Activated naive CD4-positive, alpha-beta T cell treated with anti-CD3 and anti-CD28 coated beads, Interleukin-2, amount 10 ng/mL, durations not matched to agents 7 days and 5 days (primary cell): ENCODE measurements around the gene COG8.

Source experiments
- CTCF ChIA-PET: fragments of 350-600 bp; sonication (Branson Sonifier 250); formaldehyde crosslinking; loops from one replicate; lab custom pipeline; 2021; ENCODE audit warnings: antibody characterized with exemption; lab: Charles Lee
- DNase-seq: peaks from one replicate; pipeline ENCODE4 v3.0.0-alpha.2; 2020
- H3K27ac Mint-ChIP-seq: one replicate; pipeline ENCODE4 v1.8.0; 2021; ENCODE audit warnings: mild to moderate bottlenecking, moderate library complexity, mixed read lengths
- H3K27me3 Mint-ChIP-seq: one replicate; pipeline ENCODE4 v1.8.0; 2021; ENCODE audit warnings: mild to moderate bottlenecking, mixed read lengths
- H3K36me3 Mint-ChIP-seq: one replicate; pipeline ENCODE4 v1.8.0; 2021; ENCODE audit warnings: mixed read lengths
- H3K4me1 Mint-ChIP-seq: one replicate; pipeline ENCODE4 v1.8.0; 2021; ENCODE audit warnings: mixed read lengths
- H3K4me3 Mint-ChIP-seq: one replicate; pipeline ENCODE4 v1.8.0; 2021; ENCODE audit warnings: mild to moderate bottlenecking, moderate library complexity, mixed read lengths
- H3K9me3 Mint-ChIP-seq: one replicate; pipeline ENCODE4 v1.8.0; 2021; ENCODE audit warnings: mixed read lengths

The COG8 gene

DNA sequence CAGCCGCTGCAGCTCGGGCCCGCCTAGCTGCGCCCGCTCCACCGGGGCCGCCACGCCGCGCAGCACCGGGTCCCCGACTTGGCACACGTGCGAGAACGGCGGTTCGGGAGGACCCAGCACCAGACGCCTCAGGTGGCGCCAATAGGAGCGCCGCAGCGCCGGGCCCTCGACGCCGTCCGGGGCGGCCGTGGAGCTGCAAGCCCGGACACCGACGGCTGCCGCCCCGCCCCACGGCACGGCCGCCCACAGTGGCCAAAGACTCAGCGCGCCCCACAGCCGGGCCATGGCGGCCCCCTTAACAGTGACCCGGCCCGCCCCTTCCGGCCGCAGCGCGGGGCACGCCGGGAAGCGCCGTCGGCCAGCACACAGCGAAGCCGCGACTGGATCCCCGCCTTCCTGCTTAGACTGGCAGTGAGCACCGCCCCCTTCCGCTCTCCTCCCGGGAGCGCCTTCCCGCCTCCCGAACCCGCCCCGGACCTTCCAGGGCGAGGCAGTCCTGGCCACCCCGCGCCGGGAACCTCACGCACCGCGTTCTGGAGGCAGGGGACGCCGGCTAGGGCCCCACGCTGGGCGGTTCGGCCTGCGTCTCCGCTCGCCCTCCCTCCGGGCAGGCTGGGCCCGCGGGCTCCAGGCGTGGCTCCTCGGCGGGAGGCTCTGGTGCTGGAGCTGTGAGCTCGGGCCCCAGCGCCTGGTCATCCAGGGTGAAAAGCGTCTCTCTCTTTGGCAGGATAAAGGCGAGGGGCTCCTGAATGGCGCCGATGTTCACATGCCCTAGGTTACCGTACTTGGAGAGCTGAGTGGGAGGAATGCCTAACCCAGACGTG, 8.9 kb downstream of the COG8 start, which contains the start of gene PDF:
Gene PDF, minus strand, starts transcription at position 303 of the 824 bp plus-strand sequence. Its CDS starts 18 bp downstream, at position 285.
- peak within 1 kb of the TSS; percentile 81 for H3K27ac Mint-ChIP-seq
- no peaks in the 10 kb centered on the region for H3K27me3 Mint-ChIP-seq
- H3K9me3 Mint-ChIP-seq = no peaks in the 10 kb centered on the region
- CTCF ChIA-PET = interaction anchor here (0.6 to 1.5 kb wide), 2 partner anchors 9 to 791 kb away, joined by 3 read pairs; partner anchors contain the start of gene COG8
- peaks cover 53% of the 10 kb centered on the region for H3K36me3 Mint-ChIP-seq
- H3K4me3 Mint-ChIP-seq = peak within 1 kb of the TSS; percentile 82
- DNase-seq = peak; percentile 91
- H3K4me1 Mint-ChIP-seq = peaks cover 49% of the 10 kb centered on the region

DNA sequence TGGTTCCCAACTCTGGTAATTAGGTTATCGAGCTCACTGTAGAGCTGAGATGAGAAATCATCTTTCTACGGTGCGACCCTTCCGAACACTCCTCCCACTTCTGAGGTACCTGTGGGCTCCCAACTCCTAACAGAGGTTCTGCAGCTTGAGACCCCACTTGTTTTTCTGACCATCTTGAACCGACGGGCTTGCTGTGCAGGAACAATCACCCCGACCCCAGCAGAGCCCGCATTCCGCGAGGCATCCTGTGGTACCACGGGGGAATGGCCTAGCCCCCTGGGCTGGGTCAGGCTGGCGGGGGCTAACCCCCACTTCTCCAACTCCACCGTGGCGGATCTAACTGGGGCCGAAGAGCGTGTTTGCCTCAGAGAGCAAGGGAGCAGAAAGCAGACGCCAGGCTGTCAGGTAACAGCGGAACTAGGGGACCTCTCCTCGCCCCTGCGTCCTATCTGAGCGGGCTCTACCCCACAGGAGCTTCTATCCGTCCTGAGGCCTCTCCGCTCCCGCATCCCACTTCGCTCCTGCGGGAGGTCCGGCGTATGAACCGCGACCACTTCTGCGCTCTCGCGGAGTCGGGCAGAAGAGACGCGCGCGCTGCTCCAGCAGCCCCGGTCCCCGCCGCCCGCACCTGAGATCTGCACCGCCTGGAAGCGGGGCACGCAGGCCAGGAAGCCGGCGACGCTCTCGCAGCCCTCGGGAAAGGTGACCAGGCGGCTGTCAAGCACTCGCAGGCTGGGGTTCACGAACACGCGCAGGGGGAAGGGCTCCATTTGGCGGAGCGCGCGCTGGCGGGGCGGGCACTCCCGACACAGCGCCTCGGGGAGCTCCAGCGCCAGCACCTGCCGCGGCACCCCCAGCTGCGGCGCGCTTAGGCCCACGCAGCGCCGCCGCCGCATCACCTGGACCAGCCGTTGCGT, 9.7 kb downstream of the COG8 start:
- no peaks in the 10 kb centered on the region for H3K9me3 Mint-ChIP-seq
- CTCF ChIA-PET = interaction anchor here (1.0 to 1.5 kb wide), 4 partner anchors 9 to 57 kb away, joined by 3 to 5 read pairs (median 3); partner anchors contain the start of genes COG8 and TERF2
- H3K4me1 Mint-ChIP-seq = peaks cover 53% of the 10 kb centered on the region
- DNase-seq = peak; percentile 67
- H3K27me3 Mint-ChIP-seq = no peaks in the 10 kb centered on the region
- peak overlapping the region; percentile 75 for H3K27ac Mint-ChIP-seq
- H3K4me3 Mint-ChIP-seq = peak overlapping the region; percentile 77
- H3K36me3 Mint-ChIP-seq = peaks cover 53% of the 10 kb centered on the region

- H3K27ac Mint-ChIP-seq = peak overlapping the region; percentile 75
- CTCF ChIA-PET = interaction anchor here (1.0 to 1.3 kb wide), 3 partner anchors 9 to 57 kb away, joined by 3 to 5 read pairs (median 3); partner anchors contain the start of gene TERF2
- peak overlapping the region; percentile 77 for H3K4me3 Mint-ChIP-seq
- H3K27me3 Mint-ChIP-seq = no peaks in the 10 kb centered on the region
- no peak for DNase-seq
- peaks cover 50% of the 10 kb centered on the region for H3K4me1 Mint-ChIP-seq
- H3K36me3 Mint-ChIP-seq = peaks cover 48% of the 10 kb centered on the region
- H3K9me3 Mint-ChIP-seq = no peaks in the 10 kb centered on the region
Observed at GRCh38 chr16:69328854-69329316, 10.5 kb downstream of the COG8 start.

DNA sequence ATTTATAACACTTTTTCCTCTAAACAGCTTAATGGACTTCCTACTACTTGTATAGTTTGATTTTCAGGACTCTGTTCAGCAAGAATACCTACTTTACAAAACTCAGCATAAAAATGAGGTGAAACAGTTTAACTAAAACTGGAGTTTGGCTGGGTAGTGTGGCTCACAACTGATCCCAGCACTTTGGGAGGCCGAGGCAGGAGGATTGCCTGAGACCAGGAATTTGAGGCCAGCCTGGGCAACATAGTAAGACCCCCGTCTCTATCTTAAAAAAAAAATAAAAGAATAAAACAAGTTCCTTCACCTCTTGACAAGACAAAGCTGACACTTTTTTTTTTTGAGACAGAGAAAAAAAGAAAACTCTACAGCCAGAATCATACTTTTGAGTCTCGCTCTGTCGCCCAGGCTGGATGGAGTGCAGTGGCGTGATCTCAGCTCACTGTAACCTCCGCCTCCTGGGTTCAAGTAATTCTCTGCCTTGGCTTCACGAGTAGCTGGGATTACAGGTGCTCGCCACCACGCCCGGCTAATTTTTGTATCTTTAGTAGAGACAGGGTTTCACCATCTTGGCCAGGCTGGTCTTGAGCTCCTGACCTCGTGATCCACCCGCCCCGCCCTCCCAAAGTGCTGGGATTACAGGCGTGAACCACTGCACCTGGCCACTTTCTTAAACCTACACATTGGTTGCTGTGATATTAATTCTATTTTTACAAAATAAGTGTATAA, 11.6 kb downstream of the COG8 start:
- Mint-ChIP-seq H3K27me3 (no peaks in the 10 kb centered on the region), H3K9me3 (no peaks in the 10 kb centered on the region), H3K4me1 (peaks cover 47% of the 10 kb centered on the region), H3K36me3 (peaks cover 45% of the 10 kb centered on the region), H3K4me3 (no peak overlapping the region), H3K27ac (no peak overlapping the region)
- DNase-seq = no peak
- CTCF ChIA-PET = interaction anchor here (1.3 kb wide), 1 partner anchor 12 kb away, joined by 3 read pairs; no protein-coding TSS in a partner anchor

- H3K36me3 Mint-ChIP-seq = peaks cover 52% of the 10 kb centered on the region
- H3K27ac Mint-ChIP-seq = no peak overlapping the region
- H3K27me3 Mint-ChIP-seq = no peaks in the 10 kb centered on the region
- no peak overlapping the region for H3K4me3 Mint-ChIP-seq
- H3K4me1 Mint-ChIP-seq = peaks cover 52% of the 10 kb centered on the region
- CTCF ChIA-PET = no interaction called here
- no peak for DNase-seq
- no peaks in the 10 kb centered on the region for H3K9me3 Mint-ChIP-seq
Observed at GRCh38 chr16:69326172-69326873, 13.0 kb downstream of the COG8 start.

DNA sequence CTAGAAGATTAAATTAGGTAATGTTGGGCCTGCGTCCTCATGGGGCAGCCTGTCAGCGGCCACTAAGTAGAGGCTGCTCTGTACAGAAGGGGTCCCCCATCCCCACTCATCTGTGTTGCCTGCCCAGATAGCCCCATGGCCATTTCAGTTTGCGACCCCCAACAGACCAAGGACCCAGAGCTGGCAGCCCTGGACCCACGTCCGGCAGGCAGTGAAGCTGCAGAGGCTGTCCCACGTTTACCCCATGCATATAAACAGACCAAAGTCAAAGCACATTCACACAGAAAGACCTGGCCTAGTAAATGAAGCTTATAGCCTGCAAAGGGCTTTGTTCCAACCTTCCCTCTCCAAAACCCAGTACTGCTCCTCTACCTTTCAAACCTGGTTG, 13.6 kb downstream of the COG8 start:
- Mint-ChIP-seq H3K36me3 (peaks cover 55% of the 10 kb centered on the region), H3K27ac (peak overlapping the region; percentile 52), H3K4me1 (peaks cover 47% of the 10 kb centered on the region), H3K9me3 (no peaks in the 10 kb centered on the region), H3K27me3 (no peaks in the 10 kb centered on the region), H3K4me3 (no peak overlapping the region)
- no peak for DNase-seq
- CTCF ChIA-PET = no interaction called here

DNA sequence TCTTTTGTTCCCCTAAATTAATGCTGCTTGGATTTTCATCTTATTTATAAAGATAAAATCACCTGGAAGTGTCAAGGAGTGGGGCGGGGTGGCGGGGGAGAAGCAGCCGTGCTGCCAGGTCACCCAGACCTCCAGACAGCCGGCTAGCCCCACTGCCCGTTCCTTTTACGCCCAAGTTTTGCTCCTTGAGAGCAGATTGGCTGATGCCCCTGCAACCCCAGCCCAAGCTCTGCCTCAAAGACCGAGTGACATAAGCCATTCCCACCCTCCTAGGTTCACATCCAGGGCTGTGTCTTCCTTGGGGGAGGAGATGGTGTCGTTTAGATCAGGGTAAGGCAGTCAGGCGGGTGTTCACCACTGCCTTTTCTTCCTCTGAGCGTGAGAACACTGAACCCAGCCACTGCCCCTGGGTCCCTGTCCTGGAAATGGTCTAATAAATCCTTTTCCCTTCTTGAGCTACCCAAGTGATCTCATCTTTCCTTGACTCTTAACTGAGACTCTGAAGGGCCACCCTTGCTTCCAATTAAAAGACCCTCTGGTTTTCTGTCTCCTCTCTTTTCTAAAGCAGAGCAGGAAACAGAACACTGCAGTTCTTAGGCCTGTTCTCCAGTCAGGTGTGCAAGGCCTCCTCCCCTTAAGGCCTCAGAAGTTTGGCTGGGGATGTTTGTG, 14.6 kb downstream of the COG8 start:
- no peaks in the 10 kb centered on the region for H3K9me3 Mint-ChIP-seq
- H3K27me3 Mint-ChIP-seq = no peaks in the 10 kb centered on the region
- peaks cover 56% of the 10 kb centered on the region for H3K36me3 Mint-ChIP-seq
- no peak overlapping the region for H3K4me3 Mint-ChIP-seq
- H3K4me1 Mint-ChIP-seq = peaks cover 47% of the 10 kb centered on the region
- no peak for DNase-seq
- CTCF ChIA-PET = no interaction called here
- no peak overlapping the region for H3K27ac Mint-ChIP-seq

GRCh38 chr16:69324013-69324531, 15.3 kb downstream of the COG8 start:
- no peak for DNase-seq
- H3K27me3 Mint-ChIP-seq = no peaks in the 10 kb centered on the region
- peaks cover 57% of the 10 kb centered on the region for H3K36me3 Mint-ChIP-seq
- H3K27ac Mint-ChIP-seq = peak overlapping the region; percentile 37
- H3K4me1 Mint-ChIP-seq = peaks cover 41% of the 10 kb centered on the region
- CTCF ChIA-PET = no interaction called here
- H3K4me3 Mint-ChIP-seq = no peak overlapping the region
- H3K9me3 Mint-ChIP-seq = no peaks in the 10 kb centered on the region

GRCh38 chr16:69323415-69323814, 15.9 kb downstream of the COG8 start:
- Mint-ChIP-seq H3K4me1 (peaks cover 34% of the 10 kb centered on the region), H3K9me3 (no peaks in the 10 kb centered on the region), H3K4me3 (no peak overlapping the region), H3K27ac (no peak overlapping the region), H3K27me3 (no peaks in the 10 kb centered on the region), H3K36me3 (peaks cover 54% of the 10 kb centered on the region)
- CTCF ChIA-PET = no interaction called here
- no peak for DNase-seq

- Mint-ChIP-seq H3K4me1 (peaks cover 26% of the 10 kb centered on the region), H3K36me3 (peaks cover 53% of the 10 kb centered on the region), H3K27ac (no peak overlapping the region), H3K4me3 (no peak overlapping the region), H3K27me3 (no peaks in the 10 kb centered on the region), H3K9me3 (no peaks in the 10 kb centered on the region)
- no peak for DNase-seq
- CTCF ChIA-PET = no interaction called here
Observed at GRCh38 chr16:69322343-69322742, 17.0 kb downstream of the COG8 start.

DNA sequence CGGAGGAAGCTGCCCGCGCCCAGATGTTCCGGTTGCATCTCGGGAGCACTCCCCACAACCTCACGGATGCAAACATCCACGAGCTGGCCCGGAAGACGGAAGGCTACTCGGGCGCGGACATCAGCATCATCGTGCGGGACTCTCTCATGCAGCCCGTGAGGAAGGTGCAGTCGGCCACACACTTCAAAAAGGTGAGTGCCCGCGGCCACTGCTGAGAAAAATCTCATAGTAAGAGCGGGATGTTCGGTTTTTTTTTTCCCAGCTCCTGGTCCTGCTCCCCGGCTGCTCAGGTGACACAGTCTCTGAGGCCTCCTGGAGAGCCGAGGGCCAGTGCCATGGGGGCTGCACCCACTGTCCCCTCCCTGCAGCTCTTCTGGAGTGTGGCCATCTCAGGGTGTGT, 18.3 kb downstream of the COG8 start:
- no peaks in the 10 kb centered on the region for H3K9me3 Mint-ChIP-seq
- CTCF ChIA-PET = no interaction called here
- peaks cover 55% of the 10 kb centered on the region for H3K36me3 Mint-ChIP-seq
- peak; percentile 9 for DNase-seq
- no peak overlapping the region for H3K4me3 Mint-ChIP-seq
- H3K4me1 Mint-ChIP-seq = peaks cover 14% of the 10 kb centered on the region
- no peaks in the 10 kb centered on the region for H3K27me3 Mint-ChIP-seq
- H3K27ac Mint-ChIP-seq = no peak overlapping the region

GRCh38 chr16:69320740-69321073, 18.7 kb downstream of the COG8 start:
- H3K27ac Mint-ChIP-seq = no peak overlapping the region
- DNase-seq = no peak
- no peaks in the 10 kb centered on the region for H3K9me3 Mint-ChIP-seq
- CTCF ChIA-PET = no interaction called here
- no peak overlapping the region for H3K4me3 Mint-ChIP-seq
- H3K36me3 Mint-ChIP-seq = peaks cover 54% of the 10 kb centered on the region
- H3K4me1 Mint-ChIP-seq = peaks cover 10% of the 10 kb centered on the region
- no peaks in the 10 kb centered on the region for H3K27me3 Mint-ChIP-seq
